Osteocyte (in vitro differentiated cells): ENCODE data around the gene DMD. TPM values are rescaled to one million over a fixed set of nuclear protein-coding genes. Genes with fewer than 3 reads are reported as not detected.
"Not testable (repeated sequence)": the region's sequence is repeated elsewhere in the genome, so short reads cannot be mapped to it uniquely, and the experiment has no call there.

Source experiments
- DNase-seq: peaks from one replicate; pipeline ENCODE4 v3.0.0; 2021; ENCODE audit warnings: mixed read lengths; ENCODE audit not compliant: unreplicated experiment; ENCODE audit errors: extremely low spot score
- H3K27ac Mint-ChIP-seq: one replicate; pipeline ENCODE4 v1.8.0; 2021; ENCODE audit warnings: mild to moderate bottlenecking, mixed read lengths; ENCODE audit not compliant: unreplicated experiment
- H3K27me3 Mint-ChIP-seq: one replicate; pipeline ENCODE4 v1.8.0; 2021; ENCODE audit warnings: mixed read lengths; ENCODE audit not compliant: unreplicated experiment
- H3K36me3 Mint-ChIP-seq: one replicate; pipeline ENCODE4 v1.8.0; 2021; ENCODE audit warnings: mixed read lengths; ENCODE audit not compliant: unreplicated experiment
- H3K4me1 Mint-ChIP-seq: one replicate; pipeline ENCODE4 v1.8.0; 2021; ENCODE audit warnings: mixed read lengths; ENCODE audit not compliant: unreplicated experiment
- H3K4me3 Mint-ChIP-seq: one replicate; pipeline ENCODE4 v1.8.0; 2021; ENCODE audit warnings: mild to moderate bottlenecking, moderate library complexity, mixed read lengths; ENCODE audit not compliant: unreplicated experiment
- H3K9me3 Mint-ChIP-seq: one replicate; pipeline ENCODE4 v1.8.0; 2021; ENCODE audit warnings: mixed read lengths; ENCODE audit not compliant: unreplicated experiment
- CTCF ChIP-seq: fragments of 200-600 bp; sonication (generic); IDR thresholded peaks from 2 replicates; pipeline ENCODE4 v1.5.0; 2021; ENCODE audit warnings: antibody characterized with exemption, mild to moderate bottlenecking, moderate library complexity
- total RNA-seq: library from RNA; stranded (reverse); gene quantifications from 2 replicates; pipeline ENCODE4 v1.2.1, GENCODE V29; 2021

The DMD gene
- total RNA-seq, 1 donor from 2014 or later, result 317 TPM

- not testable (repeated sequence) for DNase-seq, H3K4me1 Mint-ChIP-seq, H3K4me3 Mint-ChIP-seq, H3K27ac Mint-ChIP-seq, H3K27me3 Mint-ChIP-seq, H3K36me3 Mint-ChIP-seq, H3K9me3 Mint-ChIP-seq
- TF ChIP-seq CTCF, result peak; percentile 44
Observed at GRCh38 chrX:32246675-32247074, 964.7 kb downstream of the DMD start.

- Mint-ChIP-seq H3K9me3 (no peaks in the 10 kb centered on the region), H3K36me3 (no peaks in the 10 kb centered on the region), H3K4me3 (no peak overlapping the region), H3K4me1 (no peaks in the 10 kb centered on the region), H3K27me3 (no peaks in the 10 kb centered on the region), H3K27ac (no peak overlapping the region)
- no peak for DNase-seq
- TF ChIP-seq CTCF, result no peak
Observed at GRCh38 chrX:32195611-32196010, 1015.7 kb downstream of the DMD start.

- Mint-ChIP-seq H3K4me1 (no peaks in the 10 kb centered on the region), H3K27ac (no peak overlapping the region), H3K36me3 (no peaks in the 10 kb centered on the region)
Observed at GRCh38 chrX:32191316-32191715, 1020.0 kb downstream of the DMD start.

GRCh38 chrX:32185160-32185559 is 1026.2 kb downstream of the DMD start:
- Mint-ChIP-seq H3K36me3 (no peaks in the 10 kb centered on the region), H3K9me3 (no peaks in the 10 kb centered on the region), H3K4me3 (no peak overlapping the region), H3K4me1 (no peaks in the 10 kb centered on the region), H3K27me3 (no peaks in the 10 kb centered on the region), H3K27ac (no peak overlapping the region)
- DNase-seq, result no peak
- TF ChIP-seq CTCF, result no peak

More at GRCh38 chrX:32191316-32191715, 1020.0 kb downstream of the DMD start:
- Mint-ChIP-seq H3K27me3 (no peaks in the 10 kb centered on the region), H3K9me3 (no peaks in the 10 kb centered on the region), H3K4me3 (no peak overlapping the region)
- no peak for DNase-seq
- no peak for TF ChIP-seq CTCF

- TF ChIP-seq CTCF, result no peak
- Mint-ChIP-seq H3K4me1 (no peaks in the 10 kb centered on the region), H3K4me3 (no peak overlapping the region), H3K9me3 (no peaks in the 10 kb centered on the region), H3K27me3 (no peaks in the 10 kb centered on the region), H3K27ac (no peak overlapping the region), H3K36me3 (no peaks in the 10 kb centered on the region)
- no peak for DNase-seq
Observed at GRCh38 chrX:32183066-32183465, 1028.3 kb downstream of the DMD start.
